AG09319 (cell line): ENCODE results near the gene SLC9A3.

Experiments
- DNase-seq: peaks from one replicate; pipeline ENCODE4 v3.0.0-alpha.2; 2010; ENCODE audit warnings: low read depth; ENCODE audit errors: extremely low read depth
- CTCF ChIP-seq: IDR thresholded peaks from 2 replicates; pipeline ENCODE4 v1.5.1; 2011; ENCODE audit warnings: low read depth, mild to moderate bottlenecking, inconsistent platforms, low read length, moderate library complexity

Gene SLC9A3

GRCh38 chr5:497871-498509 is 26.3 kb downstream of the SLC9A3 start:
- TF ChIP-seq CTCF: no peak
- no peak for DNase-seq

- no peak for DNase-seq
- no peak for TF ChIP-seq CTCF
Observed at GRCh38 chr5:497090-497700, 27.1 kb downstream of the SLC9A3 start.

- TF ChIP-seq CTCF: no peak
- DNase-seq: no peak
Observed at GRCh38 chr5:496028-496427, 28.2 kb downstream of the SLC9A3 start.

GRCh38 chr5:494667-495255 is 29.5 kb downstream of the SLC9A3 start:
- DNase-seq: no peak
- TF ChIP-seq CTCF: no peak

GRCh38 chr5:493758-494157 is 30.5 kb downstream of the SLC9A3 start:
- no peak for DNase-seq
- no peak for TF ChIP-seq CTCF

GRCh38 chr5:493119-493701 is 31.0 kb downstream of the SLC9A3 start:
- no peak for TF ChIP-seq CTCF
- DNase-seq: no peak

GRCh38 chr5:492314-492893 is 31.8 kb downstream of the SLC9A3 start:
- no peak for TF ChIP-seq CTCF
- DNase-seq: no peak
